ENCODE measurements around the gene MYO5A.
"Not testable (repeated sequence)": the region's sequence is repeated elsewhere in the genome, so short reads cannot be mapped to it uniquely, and the experiment has no call there.

The MYO5A gene

DNA sequence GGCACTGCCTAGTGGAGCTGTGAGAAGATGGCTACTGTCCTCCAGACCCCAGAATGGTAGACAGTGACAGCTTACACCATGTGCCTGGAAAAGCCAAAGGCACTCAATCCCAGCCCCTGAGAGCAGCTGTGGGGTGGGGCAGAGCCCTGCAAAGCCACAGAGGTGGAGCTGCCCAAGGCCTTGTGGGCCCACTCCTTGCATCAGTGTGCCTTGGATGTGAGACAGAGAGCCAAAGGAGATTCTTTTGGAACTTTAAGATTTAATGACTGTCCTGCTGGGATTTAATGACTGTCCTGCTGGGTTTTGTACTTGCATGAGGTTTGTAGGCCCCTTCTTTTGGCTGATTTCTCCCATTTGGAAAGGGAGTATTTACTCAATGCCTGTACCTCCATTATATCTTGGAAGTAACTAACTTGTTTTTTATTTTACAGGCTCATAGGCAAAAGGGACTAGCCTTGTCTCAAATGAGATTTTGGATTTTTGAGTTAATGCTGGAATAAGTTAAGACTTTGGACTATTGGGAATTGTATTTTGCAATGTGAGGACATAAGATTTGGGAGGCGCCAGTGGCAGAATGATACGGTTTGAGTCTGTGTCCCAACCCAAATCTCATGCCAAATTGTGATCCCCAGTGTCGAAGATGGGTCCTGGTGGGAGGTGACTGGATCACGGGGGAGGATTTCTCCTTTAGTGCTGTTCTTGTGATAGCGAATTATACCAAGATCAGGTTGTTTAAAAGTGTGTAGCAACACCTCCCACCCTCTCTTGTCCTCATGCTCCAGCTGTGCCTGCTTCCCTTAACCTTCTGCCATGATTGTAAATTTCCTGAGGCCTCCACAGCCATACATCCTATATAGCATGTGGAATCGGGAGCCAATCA, 80.4 kb downstream of the MYO5A start:
- DNase-seq: no peak

GRCh38 chr15:52445954-52446353, 82.7 kb downstream of the MYO5A start:
- DNase-seq: no peak

DNA sequence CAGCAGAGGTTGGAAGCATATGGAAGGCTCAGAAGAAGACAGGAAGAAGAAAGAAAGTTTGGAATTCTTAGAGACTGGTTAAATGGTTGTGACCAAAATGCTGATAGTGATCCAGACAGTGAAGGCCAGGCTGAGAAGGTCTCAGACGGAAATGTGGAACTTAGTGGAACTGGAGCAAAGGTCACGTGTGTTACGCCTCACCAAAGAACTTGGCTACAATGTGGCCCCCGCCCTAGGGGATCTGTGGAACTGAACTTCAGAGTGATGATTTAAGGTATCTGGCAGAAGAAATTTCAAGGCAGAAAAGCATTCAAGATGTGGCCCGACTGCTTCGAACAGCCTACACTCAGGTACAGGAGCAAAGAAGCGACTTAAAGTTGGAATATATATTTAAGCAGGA, 83.1 kb downstream of the MYO5A start:
- no peak for DNase-seq

DNA sequence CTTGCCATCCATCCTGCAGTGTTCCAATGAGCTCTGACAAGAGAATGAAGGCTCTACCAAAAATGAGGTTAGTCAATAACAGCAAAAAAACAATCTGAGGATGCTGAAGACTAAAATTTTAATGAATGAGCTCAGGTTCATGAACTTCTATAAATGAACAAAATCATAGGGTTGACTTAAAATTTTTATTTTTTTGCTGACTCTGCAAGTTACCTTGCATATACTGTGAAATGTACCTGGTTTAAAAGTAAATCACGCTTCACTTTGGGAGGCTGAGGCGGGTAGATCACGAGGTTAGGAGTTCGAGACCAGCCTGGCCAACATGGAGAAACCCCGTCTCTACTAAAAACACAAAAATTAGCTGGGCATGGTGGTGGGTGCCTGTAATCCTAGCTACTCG, 85.5 kb downstream of the MYO5A start:
- DNase-seq: not testable (repeated sequence)

DNA sequence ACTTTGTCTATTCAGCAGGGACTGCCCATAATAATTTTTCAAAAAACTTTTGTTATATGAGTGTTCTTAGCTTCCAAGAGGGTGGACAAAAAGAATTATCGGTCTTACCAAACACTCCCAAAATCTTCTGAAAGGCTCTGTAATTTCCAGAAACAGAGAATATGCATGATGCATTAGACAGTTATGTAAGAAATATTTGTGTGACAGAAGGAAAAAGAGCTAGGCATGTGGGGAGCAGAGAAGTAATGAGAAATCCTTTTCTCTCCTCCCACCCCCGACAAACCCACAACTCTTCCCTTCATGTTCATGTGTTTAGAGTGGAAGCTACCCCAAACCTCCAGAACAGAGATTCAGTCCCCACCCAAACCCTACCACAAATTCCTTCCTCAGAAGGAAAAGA, 86.8 kb downstream of the MYO5A start:
- no peak for DNase-seq

DNA sequence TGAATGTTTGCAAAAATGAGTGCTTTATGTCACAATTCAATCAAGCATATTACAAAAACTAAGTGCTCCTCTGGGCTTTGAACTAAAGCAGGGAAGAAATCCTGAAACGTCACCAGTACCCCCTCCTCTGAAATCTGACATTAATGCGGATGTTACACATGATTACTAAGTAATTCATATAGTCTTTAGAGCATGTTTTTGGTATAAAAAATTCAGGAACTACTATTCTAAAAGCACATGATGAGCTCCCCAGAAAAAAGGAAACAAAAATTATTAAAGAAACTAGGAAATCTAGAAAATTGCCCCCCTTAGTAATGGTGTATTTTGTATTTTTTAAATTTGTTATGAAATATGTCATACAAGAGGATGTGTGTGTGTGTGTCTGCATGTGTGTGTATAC, 87.7 kb downstream of the MYO5A start:
- no peak for DNase-seq

DNA sequence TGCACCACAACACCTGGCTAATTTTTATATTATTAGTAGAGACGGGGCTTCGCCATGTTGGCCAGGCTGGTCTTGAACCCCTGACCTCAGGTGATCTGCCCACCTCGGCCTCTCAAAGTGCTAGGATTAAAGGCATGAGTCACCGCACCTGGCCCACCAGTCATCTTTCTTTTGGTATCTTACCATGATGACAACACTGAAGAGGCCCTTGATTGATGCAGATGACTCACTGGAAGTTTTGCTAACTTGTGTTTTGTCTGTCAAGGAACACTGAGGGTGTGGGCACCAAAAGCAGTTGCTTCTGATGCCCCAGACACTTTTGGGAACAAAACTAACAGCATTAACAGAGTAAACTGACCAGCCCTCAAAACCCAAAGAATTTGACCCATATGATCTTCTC, 88.3 kb downstream of the MYO5A start:
- DNase-seq: no peak

GRCh38 chr15:52439470-52439869, 89.2 kb downstream of the MYO5A start:
- no peak for DNase-seq

GRCh38 chr15:52439042-52439441, 89.6 kb downstream of the MYO5A start:
- DNase-seq: not testable (repeated sequence)

DNA sequence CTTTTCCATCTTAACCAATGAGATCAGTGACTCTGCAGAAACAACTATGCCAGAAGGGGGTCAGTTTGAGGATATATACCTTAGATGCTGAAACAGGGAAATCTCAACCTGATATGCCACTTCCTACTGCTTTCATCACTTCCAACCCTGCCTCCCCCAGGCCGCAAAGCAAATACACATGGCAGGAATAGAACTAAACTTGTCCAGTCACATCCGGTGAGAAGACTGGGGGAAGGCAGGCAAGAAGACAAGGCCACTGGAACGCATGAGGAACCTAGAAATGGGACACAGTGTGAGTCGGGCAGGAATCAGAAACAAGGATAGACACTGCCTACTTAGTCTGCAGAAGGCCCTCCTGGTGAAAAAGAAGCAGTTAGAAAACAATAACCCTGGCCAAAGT, 90.6 kb downstream of the MYO5A start:
- DNase-seq: no peak

DNA sequence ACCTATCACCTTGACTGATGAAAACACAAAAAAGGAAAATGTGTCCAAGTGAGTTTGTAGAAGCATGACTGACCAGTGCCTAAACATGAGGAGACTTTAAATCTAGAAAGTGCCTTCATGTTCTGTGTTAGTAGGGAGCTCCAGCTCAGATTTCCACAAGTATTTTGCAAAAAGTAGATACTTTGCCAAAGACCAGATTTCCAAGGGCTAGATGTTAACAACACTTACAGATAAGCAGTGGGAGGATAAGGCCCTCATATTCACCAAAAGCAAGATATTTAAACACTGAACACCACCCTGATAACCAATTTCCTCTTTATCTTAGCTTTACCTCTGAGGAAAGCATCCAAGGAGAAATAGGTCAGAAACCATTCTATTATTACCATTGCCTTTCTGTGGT, 91.0 kb downstream of the MYO5A start:
- DNase-seq: no peak

- no peak for DNase-seq
These were observed 91.7 kb downstream of the MYO5A start for GRCh38 chr15:52436981-52437380.

GRCh38 chr15:52434885-52435284, 93.8 kb downstream of the MYO5A start:
- no peak for DNase-seq

GRCh38 chr15:52428297-52428696, 100.4 kb downstream of the MYO5A start:
- no peak for DNase-seq

- DNase-seq: no peak
These were observed 100.9 kb downstream of the MYO5A start for GRCh38 chr15:52427804-52428203.

DNA sequence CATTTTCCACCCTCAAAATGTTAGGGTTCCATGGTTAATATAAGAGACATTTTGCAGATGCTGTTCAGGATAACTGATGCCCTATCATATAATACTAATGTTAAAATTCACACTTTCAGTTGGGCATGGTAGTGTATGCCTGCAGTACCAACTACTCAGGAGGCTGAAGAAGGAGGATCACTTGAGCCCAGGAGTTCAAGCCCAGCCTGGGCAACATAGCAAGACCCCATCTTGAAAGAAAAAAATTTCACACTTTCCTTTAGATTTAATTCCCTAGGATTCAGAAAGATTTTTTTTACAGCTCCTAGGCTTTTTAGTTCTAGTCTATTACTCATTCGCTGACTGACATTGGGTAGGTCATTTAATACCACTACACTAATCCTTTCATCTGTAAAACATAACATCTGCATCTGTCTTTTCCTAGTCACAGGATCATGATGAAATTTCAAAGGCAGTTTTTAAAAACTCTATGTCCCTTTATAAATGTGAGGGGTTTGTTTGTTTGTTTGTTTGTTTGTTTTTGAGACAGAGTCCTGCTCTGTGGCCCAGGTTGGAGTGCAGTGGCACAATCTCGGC, 103.7 kb downstream of the MYO5A start:
- no peak for DNase-seq

DNA sequence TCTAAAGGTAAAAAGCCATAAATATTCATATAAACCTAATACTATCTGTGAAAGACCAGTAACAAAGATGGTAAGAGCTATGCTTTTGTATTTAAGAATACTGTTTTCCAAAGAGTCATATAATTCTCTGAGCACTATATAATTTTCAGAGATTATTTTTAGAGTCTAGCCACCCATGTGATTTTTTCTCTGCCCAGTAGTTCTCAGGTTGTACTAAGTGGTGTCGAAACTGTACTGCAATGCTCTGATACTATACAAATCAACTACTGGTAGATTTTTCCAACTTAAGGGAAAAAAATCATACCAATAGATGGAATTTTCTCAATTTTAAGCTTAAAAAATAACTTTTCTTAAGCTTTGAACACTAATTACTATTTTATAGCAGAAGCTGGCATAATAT, 104.8 kb downstream of the MYO5A start:
- no peak for DNase-seq

- no peak for DNase-seq
These were observed 106.7 kb downstream of the MYO5A start for GRCh38 chr15:52422001-52422400.

GRCh38 chr15:52421029-52421428, 107.7 kb downstream of the MYO5A start:
- DNase-seq: no peak

GRCh38 chr15:52419494-52419893, 109.2 kb downstream of the MYO5A start:
- DNase-seq: no peak

GRCh38 chr15:52417957-52418356, 110.7 kb downstream of the MYO5A start:
- no peak for DNase-seq

GRCh38 chr15:52417521-52417920, 111.2 kb downstream of the MYO5A start:
- no peak for DNase-seq

DNA sequence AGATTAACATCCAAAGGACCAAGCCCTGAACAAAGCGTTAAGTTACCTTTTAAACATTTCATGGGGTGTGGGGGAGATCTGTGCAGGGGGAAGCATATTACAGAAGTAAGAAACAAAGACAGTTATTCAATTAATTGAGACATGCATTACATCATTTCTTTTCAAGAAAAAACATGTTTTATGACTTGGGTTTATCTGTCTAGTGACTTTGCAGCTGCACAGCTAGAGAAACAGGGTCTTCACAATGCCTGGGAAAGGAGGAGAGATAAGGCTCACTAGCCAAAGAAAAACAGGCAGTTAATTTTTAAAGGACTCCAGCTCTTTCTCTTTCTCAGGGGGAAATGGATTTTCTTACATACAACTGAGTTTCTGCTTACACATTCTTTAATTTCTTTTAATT, 112.1 kb downstream of the MYO5A start:
- not testable (repeated sequence) for DNase-seq

DNA sequence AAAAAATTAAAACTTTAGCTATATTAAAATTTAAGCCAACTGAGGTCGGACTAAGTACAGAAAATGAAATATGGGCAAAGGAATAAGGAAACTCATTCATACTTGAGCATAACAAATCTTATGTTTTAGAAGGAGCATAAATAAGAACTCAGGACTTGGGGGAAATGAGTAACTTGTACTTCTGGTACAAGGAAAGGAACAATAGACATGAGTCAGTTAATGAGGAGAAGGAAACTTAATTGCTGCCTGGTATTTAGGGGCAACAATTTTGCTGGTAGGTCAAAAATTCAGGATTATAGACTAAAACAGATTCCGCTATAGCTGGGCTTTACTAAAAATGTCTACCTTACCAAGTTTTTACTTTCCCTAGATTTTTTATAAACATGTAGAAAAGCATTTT, 113.1 kb downstream of the MYO5A start:
- DNase-seq: no peak

- DNase-seq: no peak
These were observed 113.7 kb downstream of the MYO5A start for GRCh38 chr15:52414936-52415335.

Measured in NCI-H1694 treated with DMSO at 0.1 percent for 48 hours (cell line).